ENCODE results near the gene GPATCH4.

- no peak for TF ChIP-seq CTCF (IDR thresholded peaks at IDR 0.05)
- TF ChIP-seq POLR2A (IDR thresholded peaks at IDR 0.05) = no peak
Observed at GRCh38 chr1:156648951-156649350, 47.7 kb upstream of the GPATCH4 start.

Data from heart left ventricle (tissue), 13 donors.